Measurements from ENCODE around the gene SLC22A2. TPM values are rescaled to one million over a fixed set of nuclear protein-coding genes. Genes with fewer than 3 reads are reported as not detected.

SLC22A2 gene
- total RNA-seq, 2 experiments from 2014 or later, result not detected

- ChIA-PET POLR2A (no interaction called here), CTCF (no interaction called here)
- Mint-ChIP-seq H3K27ac (no peak overlapping the region), H3K4me3 (no peak overlapping the region), H3K36me3 (ENCODE audit: low read depth) (no peaks in the 10 kb centered on the region), H3K9me3 (ENCODE audit: low read depth) (no peaks in the 10 kb centered on the region), H3K27me3 (peaks cover 21% of the 10 kb centered on the region), H3K4me1 (no peaks in the 10 kb centered on the region)
- DNase-seq (no peak), ATAC-seq (no peak)
- intact Hi-C loops (cut with DNase I, micrococcal nuclease), result no loop called here
Observed at GRCh38 chr6:160284575-160284974, 26.0 kb upstream of the SLC22A2 start.

GRCh38 chr6:160282444-160282843, 23.8 kb upstream of the SLC22A2 start:
- H3K9me3 Mint-ChIP-seq (ENCODE audit: low read depth), result no peaks in the 10 kb centered on the region
- intact Hi-C loops (cut with DNase I, micrococcal nuclease), result no loop called here
- H3K36me3 Mint-ChIP-seq (ENCODE audit: low read depth), result no peaks in the 10 kb centered on the region
- no peaks in the 10 kb centered on the region for H3K4me1 Mint-ChIP-seq
- ATAC-seq (no peak), DNase-seq (no peak)
- peaks cover 25% of the 10 kb centered on the region for H3K27me3 Mint-ChIP-seq
- ChIA-PET POLR2A (no interaction called here), CTCF (no interaction called here)
- no peak overlapping the region for H3K4me3 Mint-ChIP-seq
- H3K27ac Mint-ChIP-seq, result no peak overlapping the region

DNA sequence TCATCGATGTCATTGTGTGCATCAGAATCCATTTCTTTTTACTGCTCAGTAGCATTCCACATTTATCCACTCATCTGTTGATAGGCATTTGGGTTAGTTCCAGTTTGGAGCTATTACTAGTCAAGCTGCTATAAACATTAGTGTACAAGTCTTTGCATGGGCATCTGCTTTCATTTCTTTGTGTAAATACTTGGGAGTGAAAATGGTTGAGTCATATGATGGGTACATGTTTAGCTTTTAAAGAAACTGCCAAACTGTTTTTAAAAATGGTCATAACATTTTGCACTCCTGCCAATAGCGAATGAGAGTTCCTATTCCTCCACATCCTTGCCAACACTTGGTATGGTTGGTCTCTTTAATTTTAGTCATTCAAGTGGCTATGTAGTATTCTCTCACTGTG, 21.2 kb upstream of the SLC22A2 start:
- Mint-ChIP-seq H3K27me3 (peaks cover 14% of the 10 kb centered on the region), H3K27ac (no peak overlapping the region), H3K36me3 (ENCODE audit: low read depth) (no peaks in the 10 kb centered on the region), H3K4me3 (no peak overlapping the region), H3K4me1 (no peaks in the 10 kb centered on the region), H3K9me3 (ENCODE audit: low read depth) (no peaks in the 10 kb centered on the region)
- POLR2A ChIA-PET, result no interaction called here
- CTCF ChIA-PET, result no interaction called here
- DNase-seq (no peak), ATAC-seq (no peak)
- intact Hi-C loops (cut with DNase I, micrococcal nuclease), result no loop called here

GRCh38 chr6:160278786-160279310, 20.2 kb upstream of the SLC22A2 start:
- Mint-ChIP-seq H3K4me1 (no peaks in the 10 kb centered on the region), H3K27me3 (peaks cover 12% of the 10 kb centered on the region), H3K27ac (no peak overlapping the region), H3K4me3 (no peak overlapping the region), H3K9me3 (ENCODE audit: low read depth) (no peaks in the 10 kb centered on the region), H3K36me3 (ENCODE audit: low read depth) (no peaks in the 10 kb centered on the region)
- POLR2A ChIA-PET, result no interaction called here
- DNase-seq, result no peak
- CTCF ChIA-PET, result no interaction called here
- intact Hi-C loops (cut with DNase I, micrococcal nuclease), result no loop called here
- ATAC-seq, result no peak

- peaks cover 2% of the 10 kb centered on the region for H3K4me1 Mint-ChIP-seq
Observed at GRCh38 chr6:160278311-160278710, 19.7 kb upstream of the SLC22A2 start.

DNA sequence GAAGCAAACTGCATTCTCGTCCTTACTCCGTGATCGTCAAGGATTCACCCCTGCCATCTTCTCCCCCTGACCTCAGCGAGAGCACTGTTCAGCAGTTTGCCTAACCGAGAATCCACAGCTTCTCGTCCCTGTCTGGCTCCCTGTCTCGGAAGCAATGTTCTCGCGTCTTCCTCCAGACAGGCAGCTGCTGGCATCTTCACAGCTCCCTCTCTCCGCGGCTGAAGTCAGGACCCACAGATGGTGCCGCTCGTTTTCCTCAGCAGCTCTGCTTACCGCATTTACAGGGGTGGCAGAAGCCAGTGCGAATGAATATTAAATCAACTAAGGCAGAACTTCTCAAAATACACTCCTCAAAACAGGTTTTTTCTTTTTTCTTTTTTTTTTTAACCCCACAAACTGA, 18.9 kb upstream of the SLC22A2 start:
- Mint-ChIP-seq H3K4me3 (no peak overlapping the region), H3K36me3 (ENCODE audit: low read depth) (no peaks in the 10 kb centered on the region), H3K4me1 (peaks cover 3% of the 10 kb centered on the region), H3K27ac (no peak overlapping the region), H3K27me3 (peaks cover 10% of the 10 kb centered on the region), H3K9me3 (ENCODE audit: low read depth) (no peaks in the 10 kb centered on the region)
- CTCF ChIA-PET, result no interaction called here
- ATAC-seq (no peak), DNase-seq (no peak)
- POLR2A ChIA-PET, result no interaction called here
- intact Hi-C loops (cut with DNase I, micrococcal nuclease), result no loop called here

More at GRCh38 chr6:160278311-160278710, 19.7 kb upstream of the SLC22A2 start:
- intact Hi-C loops (cut with DNase I, micrococcal nuclease), result no loop called here
- ChIA-PET CTCF (no interaction called here), POLR2A (no interaction called here)
- peaks cover 12% of the 10 kb centered on the region for H3K27me3 Mint-ChIP-seq
- no peaks in the 10 kb centered on the region for H3K36me3 Mint-ChIP-seq (ENCODE audit: low read depth)
- H3K27ac Mint-ChIP-seq, result no peak overlapping the region
- no peaks in the 10 kb centered on the region for H3K9me3 Mint-ChIP-seq (ENCODE audit: low read depth)
- no peak overlapping the region for H3K4me3 Mint-ChIP-seq
- ATAC-seq (no peak), DNase-seq (no peak)

- ChIA-PET POLR2A (no interaction called here), CTCF (no interaction called here)
- DNase-seq (no peak), ATAC-seq (no peak)
- Mint-ChIP-seq H3K36me3 (ENCODE audit: low read depth) (no peaks in the 10 kb centered on the region), H3K9me3 (ENCODE audit: low read depth) (no peaks in the 10 kb centered on the region), H3K4me3 (no peak overlapping the region), H3K27ac (no peak overlapping the region), H3K27me3 (peaks cover 10% of the 10 kb centered on the region), H3K4me1 (peaks cover 3% of the 10 kb centered on the region)
- intact Hi-C loops (cut with DNase I, micrococcal nuclease), result no loop called here
Observed at GRCh38 chr6:160277144-160277543, 18.5 kb upstream of the SLC22A2 start.

- Mint-ChIP-seq H3K27me3 (peaks cover 9% of the 10 kb centered on the region), H3K27ac (no peak overlapping the region), H3K36me3 (ENCODE audit: low read depth) (no peaks in the 10 kb centered on the region), H3K4me3 (no peak overlapping the region), H3K4me1 (peaks cover 3% of the 10 kb centered on the region), H3K9me3 (ENCODE audit: low read depth) (no peaks in the 10 kb centered on the region)
- no peak for ATAC-seq
- intact Hi-C loops (cut with DNase I, micrococcal nuclease), result no loop called here
- DNase-seq, result no peak
- ChIA-PET POLR2A (no interaction called here), CTCF (no interaction called here)
Observed at GRCh38 chr6:160276126-160276525, 17.5 kb upstream of the SLC22A2 start.

DNA sequence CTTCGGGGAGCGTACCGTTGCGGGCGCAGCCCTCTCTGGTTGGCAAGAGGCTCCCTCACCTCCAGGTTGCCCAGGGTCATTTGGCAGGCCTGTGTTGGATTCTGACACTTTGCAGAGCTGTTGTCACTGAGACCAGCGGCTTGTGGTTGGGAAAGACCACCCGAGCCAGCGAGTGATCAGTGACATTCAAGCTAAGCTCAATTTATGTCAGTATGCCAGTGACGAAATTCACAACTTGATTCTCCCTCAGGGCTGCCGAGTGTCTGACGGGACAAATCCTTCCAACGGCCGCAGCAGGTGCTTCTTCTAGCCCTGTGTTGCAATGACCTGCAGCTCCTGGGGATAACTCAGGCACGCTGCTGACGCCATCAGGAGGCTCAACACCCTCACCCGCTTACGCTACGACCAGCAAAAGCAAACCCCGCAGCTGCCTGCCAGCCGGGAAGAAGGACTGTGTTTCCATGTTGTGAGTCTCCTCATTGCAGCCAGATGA, 16.9 kb upstream of the SLC22A2 start:
- ChIA-PET CTCF (no interaction called here), POLR2A (no interaction called here)
- Mint-ChIP-seq H3K27ac (no peak overlapping the region), H3K4me3 (no peak overlapping the region), H3K36me3 (ENCODE audit: low read depth) (no peaks in the 10 kb centered on the region), H3K27me3 (peaks cover 9% of the 10 kb centered on the region), H3K4me1 (peaks cover 3% of the 10 kb centered on the region), H3K9me3 (ENCODE audit: low read depth) (no peaks in the 10 kb centered on the region)
- intact Hi-C loops (cut with DNase I, micrococcal nuclease), result no loop called here
- ATAC-seq (no peak), DNase-seq (no peak)

DNA sequence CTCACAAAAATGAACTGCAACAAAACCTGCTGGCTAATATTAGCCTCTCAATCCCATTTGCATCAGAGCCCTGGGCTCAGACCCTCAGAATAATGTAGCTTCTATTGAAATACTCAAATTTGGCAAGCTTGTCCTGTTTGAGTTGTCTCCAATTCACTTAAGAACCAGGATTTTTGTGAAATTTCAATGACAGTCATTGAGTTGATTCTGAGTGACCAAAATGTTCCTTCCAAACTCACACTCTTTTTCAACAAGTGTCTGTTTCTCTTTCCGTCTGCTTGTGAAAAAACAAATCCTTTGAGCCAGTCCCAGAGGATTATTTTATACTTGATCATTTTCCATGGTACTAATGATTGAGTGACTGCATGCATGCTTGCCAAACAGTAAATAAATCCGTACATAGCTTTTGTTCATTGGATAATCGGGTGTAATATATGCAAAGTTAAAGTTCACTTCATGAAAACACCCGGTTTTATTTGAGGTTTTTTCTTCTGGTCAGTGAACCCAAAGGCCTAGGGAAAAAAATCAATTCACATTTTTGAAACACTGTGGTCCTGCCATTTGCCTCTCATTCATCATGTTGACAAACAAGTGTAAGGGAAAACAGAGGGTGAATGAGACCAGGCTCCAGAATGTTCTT, 16.4 kb upstream of the SLC22A2 start:
- intact Hi-C loops (cut with DNase I, micrococcal nuclease), result no loop called here
- Mint-ChIP-seq H3K36me3 (ENCODE audit: low read depth) (no peaks in the 10 kb centered on the region), H3K27me3 (peaks cover 9% of the 10 kb centered on the region), H3K4me3 (no peak overlapping the region), H3K4me1 (peaks cover 3% of the 10 kb centered on the region), H3K9me3 (ENCODE audit: low read depth) (no peaks in the 10 kb centered on the region), H3K27ac (no peak overlapping the region)
- ATAC-seq (no peak), DNase-seq (no peak)
- CTCF ChIA-PET, result no interaction called here
- POLR2A ChIA-PET, result no interaction called here

DNA sequence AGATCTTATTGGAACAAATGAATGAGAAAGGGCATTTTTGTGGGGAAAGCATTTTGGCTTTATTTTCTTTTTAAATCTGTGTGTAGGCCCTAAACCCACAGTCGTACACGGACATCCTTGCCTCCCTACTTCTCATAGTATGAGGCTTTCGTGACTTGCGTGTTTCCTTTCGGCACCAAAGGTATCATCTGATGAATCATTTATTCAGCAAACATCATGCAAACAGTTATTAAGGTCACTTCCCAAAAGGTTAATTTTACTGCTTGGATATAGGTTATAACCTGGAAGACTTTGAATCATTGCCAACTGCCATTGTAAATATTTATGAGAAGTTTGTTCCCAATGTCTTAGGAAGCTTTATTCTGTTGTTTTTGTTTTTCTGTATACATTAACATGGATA, 15.1 kb upstream of the SLC22A2 start:
- H3K36me3 Mint-ChIP-seq (ENCODE audit: low read depth), result no peaks in the 10 kb centered on the region
- intact Hi-C loops (cut with DNase I, micrococcal nuclease), result no loop called here
- no peaks in the 10 kb centered on the region for H3K9me3 Mint-ChIP-seq (ENCODE audit: low read depth)
- peaks cover 3% of the 10 kb centered on the region for H3K4me1 Mint-ChIP-seq
- H3K4me3 Mint-ChIP-seq, result no peak overlapping the region
- no peak overlapping the region for H3K27ac Mint-ChIP-seq
- ChIA-PET POLR2A (no interaction called here), CTCF (no interaction called here)
- no peak for ATAC-seq
- no peak for DNase-seq
- H3K27me3 Mint-ChIP-seq, result peaks cover 4% of the 10 kb centered on the region

DNA sequence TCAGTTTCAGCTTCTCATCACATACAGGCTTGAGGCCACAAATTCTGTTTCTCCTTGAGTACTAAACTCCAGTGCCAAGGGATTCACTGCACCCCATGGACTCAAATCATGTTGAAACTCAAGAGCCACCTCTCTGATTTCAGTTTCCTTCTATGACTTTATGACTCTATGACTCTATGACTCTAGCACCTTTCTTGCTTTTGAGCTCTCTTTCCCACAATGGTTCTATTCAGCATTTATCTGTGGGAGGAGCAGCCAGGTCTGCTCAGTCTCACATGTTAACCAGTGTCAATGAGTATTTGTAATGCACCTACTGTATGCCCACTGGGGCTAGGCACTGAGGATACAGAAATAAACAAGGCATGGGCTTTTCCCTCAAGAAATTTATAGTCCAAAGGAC, 14.6 kb upstream of the SLC22A2 start:
- ChIA-PET CTCF (no interaction called here), POLR2A (interaction anchor here (0.6 kb wide), 1 partner anchor 129 kb away, joined by 3 read pairs; no protein-coding TSS in a partner anchor)
- ATAC-seq (peak; percentile 76), DNase-seq (no peak)
- Mint-ChIP-seq H3K27me3 (peaks cover 4% of the 10 kb centered on the region), H3K4me1 (peaks cover 3% of the 10 kb centered on the region), H3K36me3 (ENCODE audit: low read depth) (no peaks in the 10 kb centered on the region), H3K4me3 (no peak overlapping the region), H3K27ac (no peak overlapping the region), H3K9me3 (ENCODE audit: low read depth) (no peaks in the 10 kb centered on the region)
- intact Hi-C loops (cut with DNase I, micrococcal nuclease), result no loop called here
